ENCODE data around the gene CRYBG2. TPM values are rescaled to one million over a fixed set of nuclear protein-coding genes. Genes with fewer than 3 reads are reported as not detected.

Gene CRYBG2
- total and polyA plus RNA-seq, 2 of the 8 experiments (the other 6 are each of a cell fraction or from before 2014, with no cell fraction given): 14.2 to 17.0 TPM

- peak within 1 kb of the TSS; percentile 52 to 98 (median 96) for H3K4me3 ChIP-seq (ENCODE audit: extremely low read depth in 1 of 4, insufficient read depth in 2 of 4, low read depth in 3 of 4, low read length in 4 of 4)
- no peak within 1 kb of the TSS for H2BK20ac ChIP-seq (ENCODE audit: low read length)
- H4K20me1 ChIP-seq (replicated peaks in 1 of 2; ENCODE audit: control insufficient read depth in 1 of 2, insufficient read depth in 2 of 2, low read length in 2 of 2): no peaks in the 10 kb centered on the region
- peaks cover 9% of the 10 kb centered on the region for H3K23me2 ChIP-seq (ENCODE audit: low read depth, low read length)
- H3K27ac ChIP-seq (ENCODE audit: low read depth, low read length): peak within 1 kb of the TSS; percentile 75
- no peaks in the 10 kb centered on the region for H3K36me3 ChIP-seq (ENCODE audit: control insufficient read depth in 2 of 4, insufficient read depth in 4 of 4, low read length in 3 of 4)
- 0 out of 2 replicates have a peak within 1 kb of the TSS, but pooled peaks have one; percentile 79 for H2BK12ac ChIP-seq (ENCODE audit: low read depth, low read length)
- H4K5ac ChIP-seq (ENCODE audit: insufficient read length, low read depth, low read length): peak within 1 kb of the TSS; percentile 48
- peak within 1 kb of the TSS; percentile 95; the same call in 1 of the 2 replicates for H2BK15ac ChIP-seq (ENCODE audit: low read length)
- peaks cover 0 to 5% (median 2%) of the 10 kb centered on the region in 4 experiments; a peak in 3 of 7 replicates for H3K4me1 ChIP-seq (replicated peaks in 1 of 4; ENCODE audit: control insufficient read depth in 3 of 4, insufficient read depth in 4 of 4, low read length in 3 of 4)
- H3K56ac ChIP-seq (replicated peaks; ENCODE audit: insufficient read length, low read depth, low read length): peak within 1 kb of the TSS; percentile 66
- H2AFZ ChIP-seq (ENCODE audit: low read length): peak within 1 kb of the TSS; percentile 98
- H3K23ac ChIP-seq (ENCODE audit: insufficient read length): no peak within 1 kb of the TSS
- no peak within 1 kb of the TSS for H3K14ac ChIP-seq (ENCODE audit: insufficient read length)
- H3K18ac ChIP-seq (ENCODE audit: extremely low read depth, low read length): no peak within 1 kb of the TSS
- H3K9ac ChIP-seq (replicated peaks in 1 of 4; ENCODE audit: extremely low read depth in 1 of 4, low read depth in 3 of 4, low read length in 3 of 4): peak within 1 kb of the TSS in 3 of 4 experiments; percentile 74 to 89 (median 84); a peak in 6 of 7 replicates
- peak within 1 kb of the TSS; percentile 73; the same call in 1 of the 2 replicates for H4K8ac ChIP-seq (ENCODE audit: extremely low read depth, insufficient read depth, low read length)
- H3K79me2 ChIP-seq (ENCODE audit: control insufficient read depth in 1 of 2, insufficient read depth in 2 of 2, low read length in 2 of 2): no peaks in the 10 kb centered on the region
- no peaks in the 10 kb centered on the region for H3K79me1 ChIP-seq (ENCODE audit: low read depth, low read length)
- no peak within 1 kb of the TSS for H3K4ac ChIP-seq (replicated peaks; ENCODE audit: insufficient read length, low read depth, low read length)
- H2BK5ac ChIP-seq (ENCODE audit: low read depth, low read length): peak within 1 kb of the TSS; percentile 52; the same call in 1 of the 2 replicates
- FAIRE-seq (peak; percentile 68), DNase-seq (ENCODE audit: low read depth in 1 of 2, low spot score in 2 of 2) (peak; percentile 78 to 91)
- no peak within 1 kb of the TSS for H2AK5ac ChIP-seq (ENCODE audit: low read depth, low read length)
- H3K9me3 ChIP-seq (ENCODE audit: insufficient read depth in 2 of 2, low read depth in 1 of 2, low read length in 1 of 2): no peaks in the 10 kb centered on the region
- no peak within 1 kb of the TSS for H4K91ac ChIP-seq (replicated peaks; ENCODE audit: insufficient read length, low read length)
- no peaks in the 10 kb centered on the region for H3K27me3 ChIP-seq (replicated peaks in 1 of 4; ENCODE audit: control insufficient read depth in 3 of 4, extremely low read depth in 1 of 4, insufficient read depth in 3 of 4, low read length in 3 of 4)
- 4% methylated on average over 46 of the region's 51 CpGs; no CpG with 5 or more reads in 1 of the 2 experiments for WGBS, 2 experiments (ENCODE audit: extremely low coverage in 1 of 2, insufficient coverage in 1 of 2, insufficient read length in 1 of 2, insufficient replicate concordance in 2 of 2, low coverage in 1 of 2, low lambda C conversion rate in 2 of 2, missing lambda C conversion rate in 1 of 2)
- ChIA-PET POLR2A (ENCODE audit: partially characterized antibody) (interaction anchor here (1.3 to 4.6 kb wide), 6 partner anchors 11 to 109 kb away, joined by 3 to 29 read pairs (median 4); partner anchors contain the start of genes CD52 and LIN28A), CTCF (ENCODE audit: partially characterized antibody) (interaction anchor here (0.6 to 57.0 kb wide), 4 partner anchors 10 to 92 kb away, joined by 3 to 1530 read pairs (median 776); partner anchors contain the start of genes CD52, SH3BGRL3 and UBXN11)
- no peak within 1 kb of the TSS for H2BK120ac ChIP-seq (replicated peaks; ENCODE audit: low read depth, low read length)
- H3K4me2 ChIP-seq (ENCODE audit: insufficient read depth in 1 of 2, low read depth in 2 of 2, low read length in 2 of 2): peak within 1 kb of the TSS; percentile 56 to 97
- TF ChIP-seq BACH1 (IDR thresholded peaks at IDR 0.05; ENCODE audit: low read length) (no peak), TEAD4 (IDR thresholded peaks at IDR 0.05; ENCODE audit: low read depth, low read length) (no peak), EP300 (IDR thresholded peaks at IDR 0.05; ENCODE audit: borderline replicate concordance in 1 of 2, low read depth in 2 of 2, low read length in 2 of 2) (no peak), POLR2AphosphoS5 (IDR thresholded peaks at IDR 0.05; ENCODE audit: low read depth, low read length) (no peak), ZNF274 (IDR thresholded peaks at IDR 0.05; ENCODE audit: borderline replicate concordance, extremely low read depth, low read length) (no peak), TAF7 (optimal IDR thresholded peaks at IDR 0.05; ENCODE audit: borderline replicate concordance, low read depth, low read length) (no peak), CHD2 (IDR thresholded peaks at IDR 0.05; ENCODE audit: low read length) (no peak), POLR2A (IDR thresholded peaks at IDR 0.05; ENCODE audit: control extremely low read depth in 1 of 2, low read depth in 2 of 2, low read length in 2 of 2) (peak in 1 of 2 experiments; percentile 55; a peak in 2 of 3 replicates), SAP30 (IDR thresholded peaks at IDR 0.05; ENCODE audit: insufficient read depth, insufficient replicate concordance, low read length) (peak; percentile 88), CBX8 (IDR thresholded peaks at IDR 0.05; ENCODE audit: borderline replicate concordance, low read depth, low read length) (no peak), HDAC6 (IDR thresholded peaks at IDR 0.05; ENCODE audit: low read depth, low read length) (no peak)
Observed at GRCh38 chr1:26306290-26307229, 47.4 kb downstream of the CRYBG2 start, which contains the start of gene UBXN11. Gene UBXN11 (minus strand): TSS chr1:26306636. CDS start chr1:26302883, 3,753 bp downstream.
